Omental fat pad (tissue), 4 donors: ENCODE measurements around the gene CAPN5. TPM values are rescaled to one million over a fixed set of nuclear protein-coding genes. Genes with fewer than 3 reads are reported as not detected.

ENCODE experiments used
- ATAC-seq: fragments of 150-250 bp; one replicate; pipeline ENCODE4 v1.9.1; 2016; ENCODE audit warnings: mild to moderate bottlenecking, moderate library complexity; ENCODE audit not compliant: low FRiP score
- DNase-seq: peaks from one replicate; pipeline ENCODE4 v3.0.0-alpha.2; 2019; ENCODE audit warnings: low spot score
- total RNA-seq, 4 donors: library from RNA; depleted of rRNA; stranded (reverse); fragments of >200 nt; gene quantifications; one replicate each; pipeline ENCODE4 v1.1.0, GENCODE V29; 2016
- TF ChIP-seq, protein P1 (sequence below), 3 donors: fragments of 450-650 bp; IDR thresholded peaks; one replicate each; pipeline ENCODE4 v1.5.1; 2016 to 2017; ENCODE audit warnings: antibody characterized with exemption in 3 of 3, mild to moderate bottlenecking in 3 of 3, moderate library complexity in 2 of 3

CAPN5 gene
- total RNA-seq, 4 donors from 2014 or later, result 3.3 to 8.5 (median 4.7) TPM

DNA sequence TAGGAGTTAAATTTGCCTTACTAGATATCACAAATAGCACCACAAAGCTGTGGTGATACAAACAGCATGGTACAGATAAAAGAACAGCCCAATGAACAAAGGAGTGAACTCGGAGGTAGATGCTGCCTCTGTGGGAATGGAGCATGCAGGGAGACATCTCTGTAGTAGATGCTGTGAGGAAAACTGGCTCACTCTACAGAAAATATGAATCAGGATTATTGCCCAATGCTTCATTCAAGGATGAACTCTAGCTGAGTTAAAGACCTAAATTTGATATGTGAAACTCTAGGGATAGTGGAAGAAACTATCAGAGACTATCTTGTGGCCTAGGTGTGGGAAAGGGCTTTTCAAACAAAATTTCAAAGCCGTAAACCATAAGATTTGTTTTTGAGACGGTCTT, 15.3 kb upstream of the CAPN5 start:
- ATAC-seq, result no peak
- DNase-seq, result no peak
- TF ChIP-seq, protein P1, sequence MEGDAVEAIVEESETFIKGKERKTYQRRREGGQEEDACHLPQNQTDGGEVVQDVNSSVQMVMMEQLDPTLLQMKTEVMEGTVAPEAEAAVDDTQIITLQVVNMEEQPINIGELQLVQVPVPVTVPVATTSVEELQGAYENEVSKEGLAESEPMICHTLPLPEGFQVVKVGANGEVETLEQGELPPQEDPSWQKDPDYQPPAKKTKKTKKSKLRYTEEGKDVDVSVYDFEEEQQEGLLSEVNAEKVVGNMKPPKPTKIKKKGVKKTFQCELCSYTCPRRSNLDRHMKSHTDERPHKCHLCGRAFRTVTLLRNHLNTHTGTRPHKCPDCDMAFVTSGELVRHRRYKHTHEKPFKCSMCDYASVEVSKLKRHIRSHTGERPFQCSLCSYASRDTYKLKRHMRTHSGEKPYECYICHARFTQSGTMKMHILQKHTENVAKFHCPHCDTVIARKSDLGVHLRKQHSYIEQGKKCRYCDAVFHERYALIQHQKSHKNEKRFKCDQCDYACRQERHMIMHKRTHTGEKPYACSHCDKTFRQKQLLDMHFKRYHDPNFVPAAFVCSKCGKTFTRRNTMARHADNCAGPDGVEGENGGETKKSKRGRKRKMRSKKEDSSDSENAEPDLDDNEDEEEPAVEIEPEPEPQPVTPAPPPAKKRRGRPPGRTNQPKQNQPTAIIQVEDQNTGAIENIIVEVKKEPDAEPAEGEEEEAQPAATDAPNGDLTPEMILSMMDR (IDR thresholded peaks at IDR 0.05), result no peak

DNA sequence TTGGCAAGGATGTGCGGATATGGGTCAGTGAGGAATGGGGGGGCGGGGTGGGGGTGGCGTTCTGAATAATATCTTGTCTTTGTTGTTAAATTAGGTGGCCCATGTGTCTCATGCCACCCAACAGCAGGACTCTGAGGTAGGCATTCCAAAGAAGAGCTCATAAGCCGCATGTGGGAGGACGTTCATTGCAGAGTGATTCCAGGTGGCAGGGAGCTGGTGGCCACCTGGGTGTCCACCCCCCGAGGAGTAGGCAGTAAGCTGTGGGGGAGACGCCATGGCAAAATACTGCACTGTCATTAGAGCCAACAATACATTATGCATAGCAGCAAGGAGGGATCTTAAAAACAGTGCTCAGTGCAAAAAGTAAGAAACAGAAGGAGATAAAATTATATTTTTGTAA, 14.3 kb upstream of the CAPN5 start:
- ATAC-seq (no peak), DNase-seq (no peak)
- TF ChIP-seq, protein P1 (IDR thresholded peaks at IDR 0.05), result no peak

DNA sequence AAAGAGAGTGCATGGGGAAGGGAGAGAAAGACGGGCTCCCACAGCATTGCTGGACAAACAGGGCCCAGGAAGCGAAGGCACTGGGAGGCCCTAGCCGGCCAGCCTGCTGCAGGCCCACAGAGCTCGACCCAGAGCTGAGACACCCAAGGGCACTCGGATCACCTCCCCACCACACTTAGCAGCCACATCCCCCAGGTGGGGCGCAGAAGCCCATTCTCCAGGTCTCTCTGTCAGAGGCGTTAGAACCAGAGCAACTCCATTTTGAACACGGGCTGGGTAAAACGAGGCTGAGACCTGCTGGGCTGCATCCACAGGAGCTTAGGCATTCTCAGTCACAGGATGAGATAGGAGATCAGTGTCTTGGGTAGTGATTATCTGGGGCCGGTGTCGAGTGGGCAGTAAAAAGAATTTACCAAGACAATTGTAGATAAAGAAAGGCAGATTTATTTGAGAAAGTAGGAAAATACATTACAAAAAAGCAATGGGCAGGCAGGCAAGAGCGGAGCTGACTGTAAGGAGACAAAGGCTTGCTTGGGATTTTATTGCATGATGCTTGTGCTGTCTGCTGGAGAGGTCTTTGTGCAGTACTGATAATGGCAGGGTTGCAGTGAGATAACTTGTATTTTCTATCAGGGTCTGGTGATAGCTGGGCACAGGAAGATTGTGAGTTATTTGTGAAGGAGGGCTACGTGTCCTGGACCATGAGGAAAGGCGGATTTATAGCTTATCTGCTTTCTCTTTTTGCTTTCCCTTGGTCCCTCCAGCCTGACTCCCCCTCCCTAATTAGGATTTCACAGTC, 13.4 kb upstream of the CAPN5 start:
- ATAC-seq (no peak), DNase-seq (no peak)
- TF ChIP-seq, protein P1 (IDR thresholded peaks at IDR 0.05), result no peak

DNA sequence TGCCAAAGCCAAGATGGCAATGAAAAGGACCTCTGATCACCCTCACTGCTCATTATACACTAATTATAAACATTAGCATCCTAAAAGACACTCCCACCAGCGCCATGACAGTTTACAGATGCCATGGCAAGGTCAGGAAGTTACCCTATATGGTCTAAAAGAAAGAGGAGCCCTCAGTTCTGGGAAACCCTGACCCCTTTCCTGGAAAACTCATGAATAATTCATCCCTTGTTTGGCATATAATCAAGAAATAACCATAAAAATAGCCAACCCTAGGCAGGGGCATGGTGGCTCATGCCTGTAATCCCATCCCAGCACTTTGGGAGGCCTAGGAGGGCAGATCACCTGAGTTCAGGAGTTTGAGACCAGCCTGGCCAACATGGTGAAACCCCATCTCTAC, 12.7 kb upstream of the CAPN5 start:
- ATAC-seq (no peak), DNase-seq (no peak)
- TF ChIP-seq, protein P1 (IDR thresholded peaks at IDR 0.05), result no peak

DNA sequence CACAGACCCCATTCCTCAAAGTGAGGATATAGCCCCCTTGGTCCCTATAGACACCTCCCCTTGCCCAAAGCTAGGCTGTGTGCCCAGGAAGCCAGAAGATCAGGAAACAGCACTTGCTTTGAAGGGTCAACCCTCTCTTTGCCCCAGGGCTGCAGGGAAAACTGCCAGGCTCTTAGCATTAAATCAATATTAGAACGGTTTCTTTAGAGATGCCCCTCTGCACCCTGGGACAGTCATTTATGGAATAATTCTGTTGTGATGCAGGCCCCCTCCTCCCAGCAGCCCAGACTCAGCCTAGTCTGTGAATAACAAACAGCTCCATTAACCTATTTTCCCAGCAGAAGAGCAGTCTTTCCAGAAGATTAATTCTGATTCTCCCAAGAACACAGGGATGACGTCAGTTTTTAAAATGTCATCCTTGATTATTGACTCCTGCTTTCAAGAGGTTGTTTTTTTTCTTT, 11.6 kb upstream of the CAPN5 start:
- DNase-seq (no peak), ATAC-seq (no peak)
- TF ChIP-seq, protein P1 (IDR thresholded peaks at IDR 0.05), result no peak

DNA sequence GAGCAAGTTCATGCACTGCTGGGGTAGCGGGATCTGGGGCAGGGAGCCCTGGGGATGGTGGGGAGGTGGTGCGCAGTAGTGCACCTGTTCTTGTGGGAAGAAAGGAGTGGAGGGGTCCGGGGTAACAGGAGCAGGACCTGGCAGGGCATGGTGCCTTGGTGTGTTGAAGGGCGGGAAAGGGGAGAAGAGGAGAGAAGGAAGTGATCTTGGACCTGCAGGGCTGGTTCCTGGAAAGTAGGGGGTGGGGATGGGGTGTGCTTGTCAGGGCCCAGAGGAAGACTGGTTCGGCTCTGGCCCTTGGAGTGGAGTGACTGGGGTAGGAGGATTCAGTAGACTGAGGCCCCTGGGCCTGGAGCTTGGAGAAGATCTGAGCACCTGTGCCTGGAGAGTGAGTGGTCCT, 10.9 kb upstream of the CAPN5 start:
- no peak for ATAC-seq
- TF ChIP-seq, protein P1 (IDR thresholded peaks at IDR 0.05), result no peak
- DNase-seq, result no peak

DNA sequence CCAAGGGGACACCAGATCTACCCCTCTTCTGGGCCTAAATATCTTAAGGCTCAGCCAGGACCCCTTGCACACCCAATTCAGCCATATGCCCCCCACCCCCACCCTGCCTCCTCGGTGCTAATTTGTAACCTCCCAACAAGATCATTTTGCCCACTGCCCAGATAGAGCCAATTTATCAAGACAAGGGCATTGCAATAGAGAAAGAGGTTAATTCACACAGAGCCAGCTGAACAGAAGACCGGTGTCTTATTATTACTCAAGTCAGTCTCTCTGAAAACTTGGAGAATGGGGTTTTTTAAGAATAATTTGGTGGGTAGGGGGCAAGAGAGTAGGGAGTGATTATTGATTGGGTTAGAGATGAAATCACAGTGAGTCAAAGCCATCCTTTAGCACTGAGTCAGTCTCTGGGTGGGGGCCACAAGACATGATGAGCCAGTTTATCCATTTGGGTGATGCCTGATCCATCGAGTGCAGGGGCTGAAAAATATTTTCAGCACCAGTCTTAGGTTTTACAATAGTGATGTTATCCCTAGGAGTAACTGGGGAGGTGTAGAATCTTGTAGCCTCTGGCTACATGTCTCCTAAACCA, 9.9 kb upstream of the CAPN5 start:
- DNase-seq (no peak), ATAC-seq (no peak)
- TF ChIP-seq, protein P1 (IDR thresholded peaks at IDR 0.05), result no peak
